Glutamatergic neuron (in vitro differentiated cells): ENCODE data around the gene C22orf15. TPM values are rescaled to one million over a fixed set of nuclear protein-coding genes. Genes with fewer than 3 reads are reported as not detected.

ENCODE experiments used
- DNase-seq: peaks from one replicate; pipeline ENCODE4 v3.0.0; 2022
- H3K27ac Mint-ChIP-seq: one replicate; pipeline ENCODE4 v1.8.0; 2020; ENCODE audit warnings: mild to moderate bottlenecking, mixed read lengths, inconsistent platforms; ENCODE audit not compliant: unreplicated experiment
- H3K27me3 Mint-ChIP-seq: one replicate; pipeline ENCODE4 v1.8.0; 2020; ENCODE audit warnings: mild to moderate bottlenecking, moderate library complexity, mixed read lengths, inconsistent platforms; ENCODE audit not compliant: unreplicated experiment
- H3K36me3 Mint-ChIP-seq: one replicate; pipeline ENCODE4 v1.8.0; 2020; ENCODE audit warnings: mild to moderate bottlenecking, mixed read lengths, inconsistent platforms; ENCODE audit not compliant: unreplicated experiment
- H3K4me1 Mint-ChIP-seq: one replicate; pipeline ENCODE4 v1.8.0; 2020; ENCODE audit warnings: mild to moderate bottlenecking, low read depth, mixed read lengths, inconsistent platforms; ENCODE audit not compliant: unreplicated experiment
- H3K4me3 Mint-ChIP-seq: one replicate; pipeline ENCODE4 v1.8.0; 2020; ENCODE audit warnings: mild to moderate bottlenecking, mixed read lengths, inconsistent platforms; ENCODE audit not compliant: unreplicated experiment
- H3K9me3 Mint-ChIP-seq: one replicate; pipeline ENCODE4 v1.8.0; 2020; ENCODE audit warnings: mild to moderate bottlenecking, moderate library complexity, mixed read lengths, inconsistent platforms; ENCODE audit not compliant: unreplicated experiment
- total RNA-seq: library from RNA; stranded (reverse); fragmentation: NEBNext Ultra II Directional; extraction: Animal tissue kit (Norgen Biotek cat#: 25700); gene quantifications from one replicate; pipeline ENCODE4 v1.2.1, GENCODE V29; 2021; ENCODE audit not compliant: unreplicated experiment
- TF ChIP-seq, protein P1 (sequence below): fragments of 200-600 bp; sonication (generic); IDR thresholded peaks from one replicate; pipeline ENCODE4 v1.5.0; 2021; ENCODE audit not compliant: partially characterized antibody, unreplicated experiment

C22orf15 gene
- total RNA-seq, 1 donor from 2014 or later: not detected

DNA sequence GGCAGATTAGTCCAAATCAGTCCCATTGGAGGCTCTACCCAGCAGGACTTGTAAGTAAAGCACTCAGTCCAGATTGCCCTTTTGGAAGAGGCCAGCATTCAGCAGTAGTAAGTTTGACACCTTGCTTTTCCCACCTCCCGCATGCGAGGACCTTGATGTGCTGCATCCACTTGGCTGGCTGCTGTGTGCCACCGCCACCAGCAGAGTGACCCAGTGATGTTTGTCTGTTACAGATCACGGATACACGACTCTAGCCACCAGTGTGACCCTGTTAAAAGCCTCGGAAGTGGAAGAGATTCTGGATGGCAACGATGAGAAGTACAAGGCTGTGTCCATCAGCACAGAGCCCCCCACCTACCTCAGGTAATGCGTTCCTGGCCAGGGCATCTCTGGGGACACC is 30.5 kb downstream of the C22orf15 start:
- Mint-ChIP-seq H3K9me3 (peaks cover 6% of the 10 kb centered on the region), H3K27me3 (peaks cover 3% of the 10 kb centered on the region), H3K27ac (no peak overlapping the region), H3K4me3 (peak overlapping the region; percentile 39), H3K4me1 (peaks cover 43% of the 10 kb centered on the region), H3K36me3 (peaks cover 10% of the 10 kb centered on the region)
- TF ChIP-seq, protein P1, sequence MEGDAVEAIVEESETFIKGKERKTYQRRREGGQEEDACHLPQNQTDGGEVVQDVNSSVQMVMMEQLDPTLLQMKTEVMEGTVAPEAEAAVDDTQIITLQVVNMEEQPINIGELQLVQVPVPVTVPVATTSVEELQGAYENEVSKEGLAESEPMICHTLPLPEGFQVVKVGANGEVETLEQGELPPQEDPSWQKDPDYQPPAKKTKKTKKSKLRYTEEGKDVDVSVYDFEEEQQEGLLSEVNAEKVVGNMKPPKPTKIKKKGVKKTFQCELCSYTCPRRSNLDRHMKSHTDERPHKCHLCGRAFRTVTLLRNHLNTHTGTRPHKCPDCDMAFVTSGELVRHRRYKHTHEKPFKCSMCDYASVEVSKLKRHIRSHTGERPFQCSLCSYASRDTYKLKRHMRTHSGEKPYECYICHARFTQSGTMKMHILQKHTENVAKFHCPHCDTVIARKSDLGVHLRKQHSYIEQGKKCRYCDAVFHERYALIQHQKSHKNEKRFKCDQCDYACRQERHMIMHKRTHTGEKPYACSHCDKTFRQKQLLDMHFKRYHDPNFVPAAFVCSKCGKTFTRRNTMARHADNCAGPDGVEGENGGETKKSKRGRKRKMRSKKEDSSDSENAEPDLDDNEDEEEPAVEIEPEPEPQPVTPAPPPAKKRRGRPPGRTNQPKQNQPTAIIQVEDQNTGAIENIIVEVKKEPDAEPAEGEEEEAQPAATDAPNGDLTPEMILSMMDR: no peak
- DNase-seq: no peak

DNA sequence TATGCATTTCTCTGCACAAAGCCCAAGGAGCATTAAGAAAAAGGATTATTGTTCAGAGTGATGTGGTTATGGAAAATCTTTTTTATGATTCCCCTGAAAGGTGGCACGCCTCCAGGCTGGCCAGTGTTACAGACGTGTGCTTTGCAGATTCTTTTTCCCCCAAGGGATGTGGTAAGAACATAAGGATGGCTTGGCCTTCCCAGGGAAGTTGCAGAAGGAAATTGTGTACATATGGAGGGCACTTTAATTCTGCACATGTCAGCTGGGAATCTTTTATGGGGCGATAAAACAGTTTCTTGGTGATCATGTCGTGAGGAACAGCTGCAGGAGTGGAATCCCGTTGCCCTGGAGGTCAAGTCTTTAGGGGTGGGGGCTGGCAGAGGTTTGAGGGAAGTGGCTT is 33.7 kb downstream of the C22orf15 start:
- peak overlapping the region; percentile 45 for H3K27ac Mint-ChIP-seq
- peaks cover 5% of the 10 kb centered on the region for H3K27me3 Mint-ChIP-seq
- no peak overlapping the region for H3K4me3 Mint-ChIP-seq
- peaks cover 33% of the 10 kb centered on the region for H3K4me1 Mint-ChIP-seq
- no peak for DNase-seq
- TF ChIP-seq, protein P1: no peak
- H3K36me3 Mint-ChIP-seq: peaks cover 10% of the 10 kb centered on the region
- H3K9me3 Mint-ChIP-seq: peaks cover 5% of the 10 kb centered on the region

DNA sequence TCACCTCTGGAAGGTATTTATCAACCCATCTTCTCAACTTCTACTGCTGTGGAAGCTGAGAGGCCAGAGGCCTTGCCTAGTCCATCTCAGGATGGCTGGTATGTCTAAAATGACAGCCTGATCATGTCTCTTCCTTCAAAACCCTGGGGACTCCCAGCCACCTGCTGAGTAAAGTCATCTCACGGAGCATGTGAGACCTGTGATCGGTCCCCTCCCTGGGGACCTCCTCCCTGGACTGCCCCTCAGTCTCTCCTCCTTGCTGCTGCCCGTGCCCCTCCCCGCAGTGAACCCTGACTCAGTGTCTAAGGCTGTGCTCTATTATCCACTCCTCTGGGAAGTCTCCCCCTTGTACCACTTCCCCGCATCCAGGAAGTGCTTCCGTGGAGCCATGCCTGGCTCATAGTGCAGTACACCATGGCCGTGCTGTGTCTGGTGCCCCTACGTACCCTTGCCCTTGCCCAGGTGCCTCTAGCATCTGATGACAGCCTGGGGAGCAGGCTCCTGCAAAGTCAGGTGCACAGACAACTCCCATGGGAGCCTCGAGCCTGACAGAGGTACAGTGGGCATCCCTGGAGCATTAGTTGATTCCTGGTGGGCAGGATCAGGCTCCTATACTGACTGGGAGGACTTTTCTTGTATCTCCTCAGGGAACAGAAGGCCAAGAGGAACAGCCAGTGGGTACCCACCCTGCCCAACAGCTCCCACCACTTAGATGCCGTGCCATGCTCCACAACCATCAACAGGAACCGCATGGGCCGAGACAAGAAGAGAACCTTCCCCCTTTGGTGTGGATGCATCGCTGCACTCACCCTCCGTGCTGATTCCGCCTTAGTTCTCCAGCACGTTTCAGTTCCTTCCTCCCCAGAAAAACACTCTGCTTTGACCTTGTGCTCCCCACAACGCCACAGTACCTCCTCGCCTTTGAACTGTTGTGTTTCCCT is 37.8 kb downstream of the C22orf15 start:
- peaks cover 25% of the 10 kb centered on the region for H3K4me1 Mint-ChIP-seq
- no peak overlapping the region for H3K4me3 Mint-ChIP-seq
- peaks cover 5% of the 10 kb centered on the region for H3K27me3 Mint-ChIP-seq
- peaks cover 4% of the 10 kb centered on the region for H3K9me3 Mint-ChIP-seq
- TF ChIP-seq, protein P1: no peak
- DNase-seq: no peak
- no peak overlapping the region for H3K27ac Mint-ChIP-seq
- H3K36me3 Mint-ChIP-seq: peaks cover 7% of the 10 kb centered on the region

DNA sequence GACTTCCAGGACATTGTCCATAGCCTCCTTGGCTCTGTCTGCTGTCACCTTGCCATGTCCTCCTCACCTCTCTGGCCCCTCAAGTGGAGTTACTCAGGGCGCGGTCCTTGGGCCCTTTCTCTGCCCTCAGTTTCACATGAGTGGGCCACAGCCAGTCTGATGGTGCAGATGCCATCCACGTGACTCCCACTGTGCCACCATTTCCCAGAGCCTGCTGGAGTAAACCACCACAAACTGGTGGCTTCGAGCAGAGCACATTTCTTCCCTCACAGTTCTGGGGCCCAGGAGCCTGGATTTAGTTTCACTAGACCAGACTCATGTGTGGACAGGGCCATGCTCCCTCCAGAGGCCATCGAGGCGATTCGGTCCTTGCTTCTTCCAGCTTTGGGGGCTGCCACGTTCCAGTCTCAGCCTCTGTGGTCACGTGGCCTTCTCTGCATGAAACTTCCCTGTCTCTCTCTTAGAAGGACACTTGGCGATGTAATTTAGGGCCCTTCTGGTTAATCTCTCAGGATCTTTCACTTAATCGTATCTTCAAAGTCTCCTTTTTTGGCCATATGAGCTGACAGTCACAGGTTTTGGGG is 38.5 kb downstream of the C22orf15 start:
- TF ChIP-seq, protein P1: no peak
- no peak for DNase-seq
- Mint-ChIP-seq H3K36me3 (peaks cover 7% of the 10 kb centered on the region), H3K9me3 (peaks cover 1% of the 10 kb centered on the region), H3K27ac (no peak overlapping the region), H3K27me3 (peaks cover 5% of the 10 kb centered on the region), H3K4me1 (peaks cover 21% of the 10 kb centered on the region), H3K4me3 (no peak overlapping the region)
